K562 (cell line): ENCODE data around the gene EFNB3. TPM values are rescaled to one million over a fixed set of nuclear protein-coding genes. Genes with fewer than 3 reads are reported as not detected.
A peak's percentile ranks its signal among the peaks of the same experiment; 100 is the strongest.

Source experiments
- ATF4 ChIP-seq: fragments of 450-650 bp; formaldehyde crosslinking; IDR thresholded peaks from 2 replicates; pipeline ENCODE4 v1.4.0; 2022; ENCODE audit warnings: mild to moderate bottlenecking, moderate library complexity
- GTF2E2 ChIP-seq: fragments of 200-800 bp; sonication (Bioruptor generic); IDR thresholded peaks from 2 replicates; pipeline ENCODE4 v1.6.1; 2016; ENCODE audit warnings: missing genetic modification characterization, missing compliant biosample characterization
- KDM4B ChIP-seq, 2 experiments: fragments of 450-650 bp in 1 of 2; sonication (generic) in 1 of 2; IDR thresholded peaks; 2 replicates each; pipeline ENCODE4 v1.6.1; 2016 to 2017; ENCODE audit warnings: borderline replicate concordance in 2 of 2, antibody characterized with exemption in 1 of 2, low read depth in 1 of 2, mild to moderate bottlenecking in 1 of 2
- NFE2 ChIP-seq: IDR thresholded peaks from 2 replicates; pipeline ENCODE4 v1.6.1; 2014; ENCODE audit warnings: antibody characterized with exemption, low read depth
- NFIX ChIP-seq: fragments of 250-450 bp; sonication (Bioruptor Pico); IDR thresholded peaks from 2 replicates; pipeline ENCODE4 v1.4.0; 2020; ENCODE audit warnings: low read depth, mild to moderate bottlenecking, moderate library complexity
- PBX2 ChIP-seq, 2 experiments: IDR thresholded peaks in 1 of 2; conservative IDR thresholded peaks in 1 of 2; 2 replicates each; pipeline ENCODE4 v1.6.1; 2016; ENCODE audit warnings: low read depth in 2 of 2, mild to moderate bottlenecking in 1 of 2, missing compliant biosample characterization in 1 of 2, missing genetic modification characterization in 1 of 2, moderate library complexity in 1 of 2
- RFX7 ChIP-seq: fragments of 250-450 bp; sonication (Bioruptor Pico); IDR thresholded peaks from 2 replicates; pipeline ENCODE4 v1.5.1; 2021; ENCODE audit warnings: mild to moderate bottlenecking
- SMC3 ChIP-seq: conservative IDR thresholded peaks from 2 replicates; pipeline ENCODE4 v1.6.1; 2011; ENCODE audit warnings: low read depth, low read length, improper control_type of control experiment; ENCODE audit not compliant: insufficient read depth
- THAP12 ChIP-seq: fragments of 250-450 bp; sonication (Bioruptor Pico); IDR thresholded peaks from 2 replicates; pipeline ENCODE4 v1.9.0; 2021; ENCODE audit warnings: mild to moderate bottlenecking, inconsistent platforms
- ZBTB5 ChIP-seq: fragments of 450-650 bp; IDR thresholded peaks from 2 replicates; pipeline ENCODE4 v1.6.1; 2017; ENCODE audit warnings: antibody characterized with exemption
- ZFP36 ChIP-seq: fragments of 150-350 bp; IDR thresholded peaks from 2 replicates; pipeline ENCODE4 v1.6.1; 2018; ENCODE audit warnings: low read length, low read depth; ENCODE audit not compliant: partially characterized antibody
- ZNF217 ChIP-seq: sonication (generic); formaldehyde crosslinking; IDR thresholded peaks from 2 replicates; pipeline ENCODE4 v1.8.0; 2022; ENCODE audit warnings: mild to moderate bottlenecking, missing genetic modification reagents
- polyA plus RNA-seq, 8 experiments: library from polyadenylated mRNA; depleted of rRNA in 4 of 8; stranded (reverse) in 5 of 8; unstranded in 3 of 8; fragments of >200 nt; fragmentation: Nextera tagmentation in 2 of 8; fragmentation: Illumina TruSeq in 1 of 8; extraction: Ambion mirVana in 2 of 8; extraction: Trizol in 1 of 8; gene quantifications; 2 replicates each; pipeline versions ENCODE4 v1.2.1 to v1.2.3, GENCODE V29; 2011 to 2014; ENCODE audit warnings: inconsistent platforms in 1 of 8, missing spikeins in 1 of 8
- total RNA-seq, 7 experiments: library from RNA; depleted of rRNA in 6 of 7; stranded (reverse); fragments of >200 nt in 6 of 7; fragmentation: Illumina TruSeq in 2 of 7; extraction: Trizol in 2 of 7; gene quantifications; 2 replicates each; pipeline versions ENCODE4 v1.2.1 to v1.2.3, GENCODE V29; 2011 to 2021; ENCODE audit warnings: low replicate concordance in 1 of 7

EFNB3 gene
- total and polyA plus RNA-seq, 9 of the 15 experiments (the other 6 are each of a cell fraction or from before 2014, with no cell fraction given) = not detected

- TF ChIP-seq ZFP36 (peak; percentile 42), NFE2 (no peak), THAP12 (no peak), GTF2E2 (tag) (no peak), ZBTB5 (no peak), KDM4B (IDR thresholded peaks at IDR 0.05; ENCODE audit: borderline replicate concordance in 2 of 2, low read depth in 1 of 2) (no peak), RFX7 (CRISPR knock-in tag) (no peak), SMC3 (peak; percentile 19; the same call in 1 of the 2 replicates), ATF4 (CRISPR knock-in tag) (no peak), ZNF217 (CRISPR knock-in tag) (no peak), PBX2 (CRISPR knock-in tag; IDR thresholded peaks at IDR 0.05; ENCODE audit: low read depth) (no peak), PBX2 (tag; conservative IDR thresholded peaks at IDR 0.05; ENCODE audit: low read depth) (no peak), NFIX (CRISPR knock-in tag) (no peak)
These were observed 12.1 kb downstream of the EFNB3 start, which contains the start of gene DNAH2 (continued) for GRCh38 chr17:7716901-7717755.
